A673 (cell line): ENCODE data around the gene TMEM18.

Source experiments
- CTCF ChIP-seq: fragments of 300-800, 200-600 bp; sonication (generic); conservative IDR thresholded peaks from 2 replicates; pipeline ENCODE4 v1.5.1; 2017; ENCODE audit warnings: low read depth, mild to moderate bottlenecking, antibody characterized with exemption, low read length, moderate library complexity, mixed read lengths
- EZH2 ChIP-seq: fragments of 200-600 bp; sonication (generic); IDR thresholded peaks from 2 replicates; pipeline ENCODE4 v1.6.1; 2017; ENCODE audit warnings: borderline replicate concordance, low read depth, mild to moderate bottlenecking, mixed read lengths, antibody characterized with exemption, low read length; ENCODE audit not compliant: poor library complexity, severe bottlenecking

GRCh38 chr2:671072-671471 lies 6.1 kb downstream of the TMEM18 start:
- TF ChIP-seq CTCF (no peak), EZH2 (no peak)
